ENCODE data around the gene ORM2. TPM values are rescaled to one million over a fixed set of nuclear protein-coding genes. Genes with fewer than 3 reads are reported as not detected.

Gene ORM2
- polyA plus RNA-seq, 3 donors: 1.1 to 6.3 (median 3.8) TPM

GRCh38 chr9:114357911-114358328 lies 28.3 kb downstream of the ORM2 start:
- no peak overlapping the region for H3K27ac ChIP-seq (ENCODE audit: low read depth, low read length)
- 92 to 99% (median 98%) methylated on average over 9 of the region's 9 CpGs for WGBS, 3 donors

- no peak overlapping the region for H3K27ac ChIP-seq (ENCODE audit: low read depth, low read length)
- WGBS, 3 donors: 94 to 98% (median 96%) methylated on average over 7 of the region's 7 CpGs
These were observed 30.1 kb downstream of the ORM2 start for GRCh38 chr9:114359801-114360200.

- WGBS, 3 donors: 93 to 97% (median 95%) methylated on average over 7 of the region's 7 CpGs
These were observed 31.9 kb downstream of the ORM2 start for GRCh38 chr9:114361542-114361941.

GRCh38 chr9:114362394-114362793 lies 32.7 kb downstream of the ORM2 start:
- WGBS, 3 donors: 86 to 91% (median 86%) methylated on average over 12 of the region's 12 CpGs

More at GRCh38 chr9:114361542-114361941, 31.9 kb downstream of the ORM2 start:
- no peak overlapping the region for H3K27ac ChIP-seq (ENCODE audit: low read depth, low read length)

GRCh38 chr9:114363424-114363823 lies 33.8 kb downstream of the ORM2 start:
- no peak overlapping the region for H3K27ac ChIP-seq (ENCODE audit: low read depth, low read length)
- 34 to 74% (median 60%) methylated on average over 2 of the region's 2 CpGs for WGBS, 3 donors

More at GRCh38 chr9:114362394-114362793, 32.7 kb downstream of the ORM2 start:
- no peak overlapping the region for H3K27ac ChIP-seq (ENCODE audit: low read depth, low read length)

- no peak overlapping the region for H3K27ac ChIP-seq (ENCODE audit: low read depth, low read length)
These were observed 34.7 kb downstream of the ORM2 start for GRCh38 chr9:114364134-114365041.

GRCh38 chr9:114365194-114365593 lies 35.5 kb downstream of the ORM2 start:
- no peak overlapping the region for H3K27ac ChIP-seq (ENCODE audit: low read depth, low read length)

More at GRCh38 chr9:114364134-114365041, 34.7 kb downstream of the ORM2 start:
- WGBS, 3 donors: 41 to 69% (median 51%) methylated on average over 6 of the region's 6 CpGs

GRCh38 chr9:114366334-114367128 lies 36.9 kb downstream of the ORM2 start:
- WGBS, 3 donors: 27 to 64% (median 32%) methylated on average over 10 of the region's 10 CpGs

More at GRCh38 chr9:114365194-114365593, 35.5 kb downstream of the ORM2 start:
- 84 to 91% (median 85%) methylated on average over 2 of the region's 2 CpGs for WGBS, 3 donors

GRCh38 chr9:114367366-114367765 lies 37.7 kb downstream of the ORM2 start:
- H3K27ac ChIP-seq (ENCODE audit: low read depth, low read length): no peak overlapping the region
- 84 to 90% (median 85%) methylated on average over 6 of the region's 6 CpGs for WGBS, 3 donors

More at GRCh38 chr9:114366334-114367128, 36.9 kb downstream of the ORM2 start:
- no peak overlapping the region for H3K27ac ChIP-seq (ENCODE audit: low read depth, low read length)

GRCh38 chr9:114367772-114368569 lies 38.3 kb downstream of the ORM2 start:
- 91 to 92% (median 91%) methylated on average over 14 of the region's 14 CpGs for WGBS, 3 donors
- no peak overlapping the region for H3K27ac ChIP-seq (ENCODE audit: low read depth, low read length)

GRCh38 chr9:114369216-114370130 lies 39.8 kb downstream of the ORM2 start:
- no peak overlapping the region for H3K27ac ChIP-seq (ENCODE audit: low read depth, low read length)
- WGBS, 3 donors: 95 to 97% (median 96%) methylated on average over 9 of the region's 9 CpGs

- 63 to 79% (median 69%) methylated on average over 6 of the region's 6 CpGs for WGBS, 3 donors
- H3K27ac ChIP-seq (ENCODE audit: low read depth, low read length): no peak overlapping the region
These were observed 40.7 kb downstream of the ORM2 start for GRCh38 chr9:114370251-114370967.

- 53 to 72% (median 53%) methylated on average over 4 of the region's 4 CpGs for WGBS, 3 donors
- H3K27ac ChIP-seq (ENCODE audit: low read depth, low read length): no peak overlapping the region
These were observed 41.3 kb downstream of the ORM2 start for GRCh38 chr9:114370968-114371320.

- WGBS, 3 donors: 57 to 76% (median 67%) methylated on average over 7 of the region's 7 CpGs
- H3K27ac ChIP-seq (ENCODE audit: low read depth, low read length): no peak overlapping the region
These were observed 41.8 kb downstream of the ORM2 start for GRCh38 chr9:114371343-114371944.

- 10 to 55% (median 10%) methylated on average over 13 to 14 of the region's 14 CpGs for WGBS, 3 donors
- peak overlapping the region; percentile 79 for H3K27ac ChIP-seq (ENCODE audit: low read depth, low read length)
These were observed 42.6 kb downstream of the ORM2 start for GRCh38 chr9:114371973-114372917.
